Left lobe of liver (tissue), 2 donors: ENCODE results near the gene PDGFA. TPM values are rescaled to one million over a fixed set of nuclear protein-coding genes. Genes with fewer than 3 reads are reported as not detected.

ENCODE experiments used
- ATAC-seq: fragments of 200-7000 bp; cut with Tn5 transposase; one replicate; pipeline ENCODE4 v1.9.1; 2020; ENCODE audit warnings: mild to moderate bottlenecking, moderate library complexity
- DNase-seq: peaks from one replicate; pipeline ENCODE4 v3.0.0-alpha.2; 2020; ENCODE audit warnings: low spot score
- total RNA-seq: library from RNA; stranded (reverse); gene quantifications from one replicate; pipeline ENCODE4 v1.2.1, GENCODE V29; 2021
- donor health status: DM: no; HTN: no; CAD: no; lungs with moderate emphysema.
- donor health status: DM: no; HTN: yes; CAD: no.

Gene PDGFA
- total RNA-seq, 1 donor from 2014 or later, result 2.7 TPM

DNA sequence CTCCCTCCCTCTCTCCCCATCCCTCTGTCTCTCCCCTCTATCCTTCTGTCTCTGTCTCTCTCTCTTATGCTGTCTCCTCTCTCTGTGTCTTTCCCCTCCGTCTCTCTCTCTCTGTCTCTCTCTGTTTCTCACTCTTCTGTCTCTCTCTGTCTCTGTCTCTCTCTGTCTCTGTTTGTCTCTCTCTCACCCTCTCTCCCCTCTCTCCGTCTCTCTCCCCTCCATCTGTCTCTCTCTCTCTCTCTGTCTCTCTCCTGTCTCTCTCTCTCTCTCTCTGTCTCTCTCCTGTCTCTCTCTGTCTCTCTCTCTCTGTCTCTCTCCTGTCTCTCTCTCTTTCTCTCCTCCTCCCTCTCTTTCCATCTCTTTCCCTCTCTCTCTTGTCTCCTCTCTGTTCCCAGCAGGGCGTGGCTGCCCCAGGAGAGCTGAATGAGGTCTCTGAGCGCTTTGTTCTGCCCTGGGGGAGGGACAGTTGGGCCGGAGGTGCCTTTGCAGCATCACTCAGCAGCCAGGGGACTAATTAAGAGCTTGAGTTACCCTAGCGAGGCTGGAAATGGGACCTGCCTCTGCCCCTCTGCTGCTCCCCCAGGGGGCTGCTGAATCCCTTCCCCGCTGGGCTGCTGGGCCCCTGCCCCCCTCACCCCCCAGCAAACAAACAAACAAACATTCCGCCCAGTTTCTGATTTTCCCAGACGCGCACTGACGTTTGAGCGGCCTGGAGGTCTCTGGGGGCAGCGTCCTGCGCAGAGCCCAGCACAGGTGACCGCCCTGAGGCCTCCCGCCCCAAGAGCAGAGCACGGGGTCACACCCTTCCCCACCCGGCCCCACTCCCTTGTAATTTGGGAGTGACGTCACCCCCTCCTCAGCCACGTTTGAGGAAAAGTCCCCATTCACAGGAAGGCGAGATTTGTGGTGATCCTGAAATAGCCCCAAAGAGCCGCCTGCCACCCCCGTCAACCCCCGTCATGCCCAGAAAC lies 68.1 kb downstream of the PDGFA start:
- DNase-seq (no peak), ATAC-seq (no peak)

DNA sequence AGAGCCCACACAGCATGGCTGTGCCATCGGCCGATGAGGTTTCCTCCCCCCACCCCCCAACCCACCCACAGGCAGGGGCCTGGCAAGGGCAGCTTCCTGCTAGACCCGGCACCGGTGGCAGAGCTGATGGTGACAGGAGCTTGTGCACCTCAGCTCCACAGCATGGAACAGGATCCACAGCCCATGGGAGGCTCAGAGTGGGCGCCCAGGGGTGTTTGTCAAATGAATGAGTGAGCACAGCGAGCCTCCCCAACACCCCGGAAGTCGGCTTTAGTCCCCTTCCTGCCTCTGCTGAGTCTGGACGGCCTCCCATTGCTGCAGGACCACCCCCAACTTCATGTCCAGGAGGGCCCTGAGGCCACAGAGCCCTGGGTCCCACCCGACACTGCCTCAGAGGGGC lies 68.9 kb downstream of the PDGFA start:
- DNase-seq (no peak), ATAC-seq (no peak)

GRCh38 chr7:450036-450435 lies 69.6 kb downstream of the PDGFA start:
- no peak for DNase-seq
- no peak for ATAC-seq

- no peak for ATAC-seq
- DNase-seq, result no peak
Observed at GRCh38 chr7:449324-450019, 70.2 kb downstream of the PDGFA start.

DNA sequence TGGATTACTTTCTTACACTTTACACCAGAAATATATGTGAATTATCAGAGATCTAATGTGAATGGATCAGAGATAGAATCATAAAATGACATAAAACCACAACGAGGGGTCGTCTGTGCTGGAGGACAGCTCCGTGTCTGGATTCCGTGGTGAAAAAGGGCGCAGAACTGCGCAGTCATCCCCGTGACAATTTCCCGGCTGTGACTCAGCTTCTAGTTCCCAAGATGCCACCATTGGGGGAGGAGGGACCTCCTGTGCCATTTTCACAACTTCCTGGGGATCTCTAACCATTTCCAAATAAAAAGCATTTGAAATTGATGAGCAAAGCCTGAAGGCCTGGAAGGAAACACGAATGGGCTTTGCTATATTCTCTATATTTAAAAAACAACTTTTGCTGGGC lies 72.1 kb downstream of the PDGFA start:
- DNase-seq (no peak), ATAC-seq (no peak)

Other genes with a start within 250 kb of the PDGFA start
- not detected for gene FOXL3, start 229.7 kb downstream of the PDGFA start, total RNA-seq
- gene DNAAF5, start 206.9 kb upstream of the PDGFA start, total RNA-seq, result 10.0 TPM
- gene PRKAR1B, start 207.4 kb upstream of the PDGFA start, total RNA-seq, result 7.0 TPM